K562 (cell line): ENCODE measurements around the gene MTFMT. TPM values are rescaled to one million over a fixed set of nuclear protein-coding genes. Genes with fewer than 3 reads are reported as not detected.
A peak's percentile ranks its signal among the peaks of the same experiment; 100 is the strongest.

Experiments
- BRD9 ChIP-seq: fragments of 450-650 bp; IDR thresholded peaks from 2 replicates; pipeline ENCODE4 v1.6.1; 2018; ENCODE audit warnings: low read depth; ENCODE audit not compliant: partially characterized antibody
- CBFA2T2 ChIP-seq: fragments of 450-650 bp; conservative IDR thresholded peaks from 2 replicates; pipeline ENCODE4 v1.6.1; 2017; ENCODE audit warnings: mild to moderate bottlenecking
- CREB3L1 ChIP-seq: fragments of 450-650 bp; IDR thresholded peaks from 2 replicates; pipeline ENCODE4 v1.6.1; 2014; ENCODE audit warnings: low read depth, mild to moderate bottlenecking, moderate library complexity, borderline replicate concordance
- E2F3 ChIP-seq: fragments of 250-450 bp; sonication (Bioruptor Pico); IDR thresholded peaks from 2 replicates; pipeline ENCODE4 v1.4.0; 2020; ENCODE audit warnings: mild to moderate bottlenecking
- EP300 ChIP-seq: IDR thresholded peaks from 2 replicates; pipeline ENCODE4 v1.6.1; 2012; ENCODE audit warnings: low read length, improper control_type of control experiment
- FOXA3 ChIP-seq, 2 experiments: fragments of 450-650 bp in 1 of 2; sonication (generic) in 1 of 2; formaldehyde crosslinking; IDR thresholded peaks in 1 of 2; conservative IDR thresholded peaks in 1 of 2; 2 replicates each; pipeline versions ENCODE4 v1.4.0 to v1.8.0; 2020 to 2022; ENCODE audit warnings: mild to moderate bottlenecking in 2 of 2, missing genetic modification reagents in 1 of 2
- FOXJ3 ChIP-seq: sonication (generic); formaldehyde crosslinking; IDR thresholded peaks from 2 replicates; pipeline ENCODE4 v1.4.0; 2020; ENCODE audit warnings: mild to moderate bottlenecking, missing genetic modification reagents
- GATAD2A ChIP-seq: fragments of 450-650 bp; IDR thresholded peaks from 2 replicates; pipeline ENCODE4 v1.6.1; 2017
- GTF2F1 ChIP-seq: IDR thresholded peaks from 2 replicates; pipeline ENCODE4 v1.6.1; 2011; ENCODE audit warnings: low read depth, low read length, improper control_type of control experiment
- HCFC1 ChIP-seq: IDR thresholded peaks from 2 replicates; pipeline ENCODE4 v1.6.1; 2012; ENCODE audit warnings: low read depth, low read length, improper control_type of control experiment
- HNRNPL ChIP-seq: fragments of 200-400 bp; formaldehyde crosslinking; IDR thresholded peaks from 2 replicates; pipeline ENCODE4 v1.6.1; 2017; ENCODE audit warnings: low read depth, mild to moderate bottlenecking, low read length
- HOMEZ ChIP-seq: fragments of 250-450 bp; sonication (Bioruptor Pico); IDR thresholded peaks from 2 replicates; pipeline ENCODE4 v1.4.0; 2020; ENCODE audit warnings: mild to moderate bottlenecking, moderate library complexity
- ILK ChIP-seq: fragments of 450-650 bp; IDR thresholded peaks from 2 replicates; pipeline ENCODE4 v1.6.1; 2016; ENCODE audit warnings: missing genetic modification characterization, low read depth, mild to moderate bottlenecking, missing compliant biosample characterization, moderate library complexity, borderline replicate concordance
- KLF13 ChIP-seq: fragments of 450-650 bp; IDR thresholded peaks from 2 replicates; pipeline ENCODE4 v1.6.1; 2016; ENCODE audit warnings: missing genetic modification characterization, low read depth, mild to moderate bottlenecking, missing compliant biosample characterization, moderate library complexity, borderline replicate concordance
- LEF1 ChIP-seq: fragments of 450-650 bp; IDR thresholded peaks from 2 replicates; pipeline ENCODE4 v1.6.1; 2016; ENCODE audit warnings: mild to moderate bottlenecking
- MBD2 ChIP-seq: sonication (generic); IDR thresholded peaks from 2 replicates; pipeline ENCODE4 v1.6.1; 2016; ENCODE audit warnings: low read depth, borderline replicate concordance
- MXI1 ChIP-seq: IDR thresholded peaks from 2 replicates; pipeline ENCODE4 v1.6.1; 2011; ENCODE audit warnings: low read depth, mild to moderate bottlenecking, improper control_type of control experiment, low read length
- NFIC ChIP-seq: fragments of 450-650 bp; IDR thresholded peaks from 2 replicates; pipeline ENCODE4 v1.6.1; 2017; ENCODE audit warnings: mild to moderate bottlenecking, inconsistent platforms
- POLR2AphosphoS5 ChIP-seq: IDR thresholded peaks from 2 replicates; pipeline ENCODE4 v1.6.1; 2011; ENCODE audit warnings: mild to moderate bottlenecking, low read depth, low read length, moderate library complexity; ENCODE audit not compliant: control insufficient read depth, insufficient read depth
- POLR2G ChIP-seq: fragments of 200-400 bp; formaldehyde crosslinking; IDR thresholded peaks from 2 replicates; pipeline ENCODE4 v1.6.1; 2017; ENCODE audit warnings: low read depth, mild to moderate bottlenecking, antibody characterized with exemption, low read length, moderate library complexity
- SMARCC2 ChIP-seq: fragments of 450-650 bp; IDR thresholded peaks from 2 replicates; pipeline ENCODE4 v1.6.1; 2017; ENCODE audit warnings: antibody characterized with exemption, moderate library complexity, mild to moderate bottlenecking, low read depth
- TAF7 ChIP-seq: fragments of 450-650 bp; IDR thresholded peaks from 2 replicates; pipeline ENCODE4 v1.6.1; 2016; ENCODE audit warnings: missing genetic modification characterization, missing compliant biosample characterization
- TBP ChIP-seq: optimal IDR thresholded peaks from 2 replicates; pipeline ENCODE3; 2011; ENCODE audit warnings: low read depth, low read length, improper control_type of control experiment
- ZBTB2 ChIP-seq: fragments of 450-650 bp; IDR thresholded peaks from 2 replicates; pipeline ENCODE4 v1.6.1; 2016; ENCODE audit warnings: antibody characterized with exemption
- ZNF282 ChIP-seq: sonication (generic); formaldehyde crosslinking; IDR thresholded peaks from 2 replicates; pipeline ENCODE4 v1.8.1; 2023; ENCODE audit warnings: missing genetic modification reagents
- ZNF75A ChIP-seq: fragments of 450-650 bp; formaldehyde crosslinking; IDR thresholded peaks from 2 replicates; pipeline ENCODE4 v1.4.0; 2020; ENCODE audit warnings: mild to moderate bottlenecking
- polyA plus RNA-seq, 8 experiments: library from polyadenylated mRNA; depleted of rRNA in 4 of 8; stranded (reverse) in 5 of 8; unstranded in 3 of 8; fragments of >200 nt; fragmentation: Nextera tagmentation in 2 of 8; fragmentation: Illumina TruSeq in 1 of 8; extraction: Ambion mirVana in 2 of 8; extraction: Trizol in 1 of 8; gene quantifications; 2 replicates each; pipeline versions ENCODE4 v1.2.1 to v1.2.3, GENCODE V29; 2011 to 2014; ENCODE audit warnings: inconsistent platforms in 1 of 8, missing spikeins in 1 of 8
- total RNA-seq, 7 experiments: library from RNA; depleted of rRNA in 6 of 7; stranded (reverse); fragments of >200 nt in 6 of 7; fragmentation: Illumina TruSeq in 2 of 7; extraction: Trizol in 2 of 7; gene quantifications; 2 replicates each; pipeline versions ENCODE4 v1.2.1 to v1.2.3, GENCODE V29; 2011 to 2021; ENCODE audit warnings: low replicate concordance in 1 of 7

MTFMT gene
- total and polyA plus RNA-seq, 9 of the 15 experiments (the other 6 are each of a cell fraction or from before 2014, with no cell fraction given): 1.4 to 31.1 (median 16.2) TPM

- TF ChIP-seq E2F3 (CRISPR knock-in tag) (0 out of 2 replicates have a peak, but pooled peaks have one; percentile 51), MBD2 (0 out of 2 replicates have a peak, but pooled peaks have one; percentile 13), CBFA2T2 (peak; percentile 81), ZNF282 (CRISPR knock-in tag) (peak; percentile 31; the same call in 1 of the 2 replicates), HNRNPL (peak; percentile 48; the same call in 1 of the 2 replicates), ZNF75A (CRISPR knock-in tag) (no peak), POLR2G (peak; percentile 89), LEF1 (peak; percentile 75), FOXA3 (CRISPR knock-in tag; conservative IDR thresholded peaks at IDR 0.05 in 1 of 2, IDR thresholded peaks at IDR 0.05 in 1 of 2) (0 out of 4 replicates have a peak, but pooled peaks of 1 of the 2 experiments have one; percentile 32), HCFC1 (peak; percentile 52), TAF7 (tag) (peak; percentile 60; the same call in 1 of the 2 replicates), EP300 (no peak), SMARCC2 (no peak), HOMEZ (CRISPR knock-in tag) (0 out of 2 replicates have a peak, but pooled peaks have one; percentile 65), NFIC (peak; percentile 4; the same call in 1 of the 2 replicates), GTF2F1 (no peak), POLR2AphosphoS5 (peak; percentile 55; the same call in 1 of the 2 replicates), BRD9 (no peak), ILK (tag) (no peak), ZBTB2 (peak; percentile 85), KLF13 (tag) (peak; percentile 78), MXI1 (peak; percentile 90), TBP (peak; percentile 79), GATAD2A (0 out of 2 replicates have a peak, but pooled peaks have one; percentile 38), FOXJ3 (CRISPR knock-in tag) (no peak), CREB3L1 (peak; percentile 84)
Observed at GRCh38 chr15:64989416-64990167, 39.8 kb downstream of the MTFMT start, which contains the start of gene SPG21 (continued).
